ENCODE measurements around the gene FMO5. TPM values are rescaled to one million over a fixed set of nuclear protein-coding genes. Genes with fewer than 3 reads are reported as not detected.

Gene FMO5
- total and polyA plus RNA-seq, 2 of the 13 experiments (the other 11 are each of a cell fraction or from before 2014, with no cell fraction given): 48.2 to 149 TPM

GRCh38 chr1:147168626-147169058, 56.5 kb downstream of the FMO5 start (continued):
- TF ChIP-seq PAWR (CRISPR knock-in tag; IDR thresholded peaks at IDR 0.05; ENCODE audit: borderline replicate concordance) (no peak), MYNN (CRISPR knock-in tag; IDR thresholded peaks at IDR 0.05; ENCODE audit: low read depth) (no peak), ZBTB39 (CRISPR knock-in tag; IDR thresholded peaks at IDR 0.05) (no peak), ZNF350 (CRISPR knock-in tag; IDR thresholded peaks at IDR 0.05; ENCODE audit: borderline replicate concordance, low read depth) (no peak), MIER3 (CRISPR knock-in tag; IDR thresholded peaks at IDR 0.05; ENCODE audit: borderline replicate concordance) (peak; percentile 55; the same call in 1 of the 2 replicates), AGO2 (optimal IDR thresholded peaks at IDR 0.05; ENCODE audit: low read depth, low read length) (no peak), NCOR1 (IDR thresholded peaks at IDR 0.05; ENCODE audit: borderline replicate concordance, low read length) (peak; percentile 80; the same call in 1 of the 2 replicates), DMTF1 (CRISPR knock-in tag; IDR thresholded peaks at IDR 0.05) (no peak), KAT8 (CRISPR knock-in tag; IDR thresholded peaks at IDR 0.05) (peak; percentile 58), PAXIP1 (CRISPR knock-in tag; conservative IDR thresholded peaks at IDR 0.05) (peak; percentile 78), ZBTB49 (CRISPR knock-in tag; IDR thresholded peaks at IDR 0.05; ENCODE audit: borderline replicate concordance) (no peak), KMT2A (CRISPR knock-in tag; IDR thresholded peaks at IDR 0.05) (peak; percentile 56; the same call in 1 of the 2 replicates), ZNF800 (CRISPR knock-in tag; IDR thresholded peaks at IDR 0.05) (no peak), TERF1 (CRISPR knock-in tag; IDR thresholded peaks at IDR 0.05) (no peak), SMYD3 (CRISPR knock-in tag; IDR thresholded peaks at IDR 0.05) (no peak)

Data from HepG2 (cell line).